Measurements from ENCODE around the gene USP25.

The USP25 gene

DNA sequence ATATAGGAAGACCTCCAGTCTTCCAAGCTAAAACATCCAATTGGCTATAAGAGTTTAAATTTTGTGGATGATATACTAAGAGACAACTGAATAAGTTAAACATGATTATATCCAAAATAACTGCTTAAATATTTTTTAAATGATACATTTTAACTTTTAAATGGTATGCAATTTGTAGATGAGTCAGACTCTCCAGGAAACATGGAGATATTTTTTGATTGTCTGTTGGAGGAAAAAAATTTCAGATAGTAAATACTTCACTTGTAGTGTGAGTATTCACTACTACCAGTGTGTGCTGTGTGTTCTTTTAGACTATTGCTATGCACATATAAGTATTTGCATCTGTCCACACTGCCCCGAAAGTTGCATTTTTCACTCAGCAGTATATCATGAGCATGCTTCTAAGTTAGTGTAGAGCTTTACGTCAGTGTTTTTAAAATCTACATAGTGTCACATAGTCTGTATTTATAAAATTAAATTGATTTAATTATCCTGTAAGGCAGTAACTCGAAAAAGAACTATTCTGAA lies 91.1 kb downstream of the USP25 start:
- DNase-seq: no peak

DNA sequence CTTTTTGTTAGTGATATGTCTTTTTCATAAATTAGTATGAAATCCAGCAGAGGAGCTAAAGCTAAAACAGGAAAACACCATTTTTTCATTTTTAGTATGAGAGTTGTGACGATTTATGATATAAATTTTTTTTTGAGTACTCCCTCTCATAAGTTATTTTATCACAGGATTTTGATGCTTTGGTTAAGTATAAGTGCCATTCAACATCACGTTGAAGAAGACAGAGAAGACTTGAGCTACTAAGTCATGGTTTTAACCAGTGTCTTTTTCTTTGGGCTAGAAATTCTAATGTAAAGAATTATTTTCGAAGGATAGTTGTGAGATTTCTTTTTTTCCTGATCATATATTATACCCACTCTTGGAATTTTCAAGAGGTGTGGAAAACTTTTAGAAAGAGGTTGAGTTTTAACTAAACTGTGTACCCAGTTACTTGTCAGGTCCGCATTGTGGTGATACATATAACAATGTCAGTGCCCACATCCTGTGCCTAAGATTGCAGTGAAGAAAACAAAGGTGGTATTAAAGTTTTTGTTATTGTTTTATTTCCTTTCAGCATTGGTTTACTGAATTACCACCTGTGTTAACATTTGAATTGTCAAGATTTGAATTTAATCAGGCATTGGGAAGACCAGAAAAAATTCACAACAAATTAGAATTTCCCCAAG lies 93.8 kb downstream of the USP25 start:
- DNase-seq: no peak

DNA sequence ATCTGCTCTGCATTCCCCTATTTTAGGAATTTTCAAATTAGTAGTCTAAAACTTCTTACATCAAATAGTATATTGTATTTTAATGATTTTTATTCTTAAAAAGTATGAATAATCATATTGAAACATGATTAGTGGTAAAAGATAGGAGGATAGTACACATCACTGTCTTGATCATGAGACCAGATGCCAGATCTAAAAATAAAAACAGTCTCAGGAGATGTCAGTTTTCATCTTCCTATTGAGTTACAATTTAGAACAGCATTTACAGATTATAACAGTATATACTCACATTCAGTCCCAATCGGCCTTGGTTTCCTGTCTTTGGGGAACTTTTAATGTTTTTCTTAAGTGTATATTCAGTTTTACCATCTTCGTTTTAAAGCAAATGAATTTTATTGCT lies 95.9 kb downstream of the USP25 start:
- no peak for DNase-seq

GRCh38 chr21:15826147-15826780 lies 96.5 kb downstream of the USP25 start:
- no peak for DNase-seq

DNA sequence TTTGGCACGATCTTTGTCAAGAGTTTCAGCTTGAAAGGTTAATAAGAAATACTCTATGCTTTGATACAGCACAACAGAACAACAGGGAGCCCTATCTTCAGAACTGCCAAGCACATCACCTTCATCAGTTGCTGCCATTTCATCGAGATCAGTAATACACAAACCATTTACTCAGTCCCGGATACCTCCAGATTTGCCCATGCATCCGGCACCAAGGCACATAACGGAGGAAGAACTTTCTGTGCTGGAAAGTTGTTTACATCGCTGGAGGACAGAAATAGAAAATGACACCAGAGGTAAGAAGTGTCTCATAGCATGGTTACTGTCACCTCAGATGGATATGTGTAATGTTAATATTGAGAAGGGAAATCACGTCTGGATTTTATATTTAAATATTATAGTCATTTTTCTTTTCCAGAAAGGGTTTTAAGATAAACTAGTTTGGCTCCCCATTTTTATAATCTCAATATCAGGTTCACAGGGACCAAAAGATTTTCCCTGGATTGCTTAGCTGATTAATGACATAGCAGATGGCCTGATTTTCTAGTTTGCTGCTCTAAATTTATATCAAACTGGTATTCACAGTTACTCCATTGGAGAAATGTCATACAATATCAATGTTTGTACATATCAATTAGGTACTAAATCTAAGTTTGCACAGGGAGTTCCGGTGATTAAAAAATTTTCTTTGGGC lies 97.3 kb downstream of the USP25 start:
- DNase-seq: no peak

DNA sequence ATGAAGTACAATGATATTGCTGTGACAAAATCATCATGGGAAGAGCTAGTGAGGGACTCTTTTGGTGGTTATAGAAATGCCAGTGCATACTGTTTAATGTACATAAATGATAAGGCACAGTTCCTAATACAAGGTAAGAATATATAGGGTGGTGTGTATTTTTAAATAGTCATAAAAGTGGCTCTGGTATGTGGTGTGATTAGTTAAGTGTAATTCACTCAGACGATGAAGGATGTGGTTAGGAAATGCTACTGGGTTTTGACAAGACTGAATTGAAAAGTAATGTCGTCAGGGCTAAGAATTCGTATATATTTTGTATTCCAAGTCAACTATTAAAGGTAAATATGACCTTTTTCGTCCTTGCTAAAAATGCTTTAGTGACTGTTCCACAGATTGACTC lies 101.7 kb downstream of the USP25 start:
- DNase-seq: no peak

- no peak for DNase-seq
These were observed 107.9 kb downstream of the USP25 start for GRCh38 chr21:15837645-15838044.

GRCh38 chr21:15839026-15839425 lies 109.2 kb downstream of the USP25 start:
- DNase-seq: no peak

- DNase-seq: no peak
These were observed 109.8 kb downstream of the USP25 start for GRCh38 chr21:15839601-15840000.

DNA sequence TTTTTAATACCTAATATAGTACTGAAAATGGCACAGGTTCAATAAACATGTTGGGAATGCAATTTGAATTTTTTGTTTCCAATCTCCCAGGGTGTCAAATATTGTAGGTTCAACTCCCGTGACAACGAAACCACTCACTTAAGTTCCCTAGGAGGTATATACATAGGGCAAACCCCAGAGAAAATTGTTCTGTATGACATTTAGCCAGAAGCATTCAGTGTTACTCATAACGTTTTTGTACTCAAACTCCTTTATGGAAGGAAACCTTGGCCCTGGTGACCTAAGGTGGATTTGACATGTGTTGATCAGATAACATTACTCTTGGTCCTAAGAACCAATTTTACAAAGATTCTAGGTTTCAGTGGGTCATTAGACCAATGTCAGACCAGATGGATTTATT lies 110.6 kb downstream of the USP25 start:
- DNase-seq: no peak

GRCh38 chr21:15841856-15842564 lies 112.2 kb downstream of the USP25 start:
- no peak for DNase-seq

GRCh38 chr21:15842565-15842880 lies 112.7 kb downstream of the USP25 start:
- no peak for DNase-seq

GRCh38 chr21:15843766-15844165 lies 114.0 kb downstream of the USP25 start:
- DNase-seq: no peak

GRCh38 chr21:15848634-15849560 lies 119.1 kb downstream of the USP25 start:
- DNase-seq: no peak

DNA sequence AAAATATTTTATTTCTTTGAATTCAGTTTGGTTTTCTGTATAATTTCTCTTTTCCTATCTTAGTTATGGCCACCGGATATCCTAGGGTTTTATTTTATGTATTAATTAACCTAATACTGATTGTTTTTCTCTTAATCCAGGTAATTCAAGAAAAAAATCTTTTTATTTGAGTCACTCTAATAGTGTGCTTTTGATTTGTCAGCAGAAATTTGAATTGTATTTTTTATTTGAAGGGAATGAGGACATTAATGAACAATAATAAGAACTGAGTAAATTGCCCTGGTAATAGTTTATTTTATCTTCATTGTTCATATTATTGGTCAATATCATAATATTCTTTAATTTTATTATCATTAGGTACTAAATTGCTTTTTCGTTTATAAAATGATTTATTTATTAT lies 120.1 kb downstream of the USP25 start:
- no peak for DNase-seq

- no peak for DNase-seq
These were observed 120.9 kb downstream of the USP25 start for GRCh38 chr21:15850645-15851044.

DNA sequence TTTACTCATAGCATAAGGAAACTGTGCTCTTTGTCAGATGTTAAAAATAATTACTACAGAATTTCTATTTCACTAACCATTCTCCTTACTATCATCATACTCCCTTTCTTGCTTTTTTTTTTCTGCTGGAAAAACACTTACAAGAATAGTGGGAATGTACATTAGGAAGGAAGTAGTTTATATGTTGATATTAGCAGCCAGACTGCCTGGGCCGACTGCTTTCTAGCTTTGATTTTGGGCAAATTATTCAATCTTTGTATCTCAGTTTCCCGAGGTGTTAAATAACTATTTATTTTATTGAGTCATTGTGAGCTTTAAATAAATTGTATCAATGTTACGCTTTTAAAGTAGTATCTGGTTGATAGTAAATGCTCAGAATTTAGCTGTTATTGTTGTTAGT lies 122.4 kb downstream of the USP25 start:
- DNase-seq: no peak

- DNase-seq: no peak
These were observed 123.3 kb downstream of the USP25 start for GRCh38 chr21:15853126-15853525.

- no peak for DNase-seq
These were observed 127.0 kb downstream of the USP25 start for GRCh38 chr21:15856813-15857212.

DNA sequence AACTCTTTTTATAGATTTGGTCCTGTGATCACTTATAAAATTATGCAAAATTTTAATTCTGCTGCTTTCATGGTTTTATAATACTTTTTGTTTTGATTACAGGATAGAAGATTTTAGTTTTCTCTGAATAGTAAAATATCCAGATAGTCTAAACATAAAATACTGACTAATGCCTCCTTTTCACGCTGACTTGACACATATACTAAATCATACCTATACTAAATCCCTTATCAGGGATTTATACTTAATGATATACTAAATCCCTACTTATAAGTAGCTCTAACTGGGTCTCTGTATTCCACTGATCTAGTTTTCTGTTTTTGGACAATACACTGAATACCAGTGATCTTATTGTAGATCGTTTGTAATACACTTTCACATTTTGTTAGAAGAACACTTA lies 128.0 kb downstream of the USP25 start:
- no peak for DNase-seq

GRCh38 chr21:15860541-15860940 lies 130.8 kb downstream of the USP25 start:
- DNase-seq: no peak

DNA sequence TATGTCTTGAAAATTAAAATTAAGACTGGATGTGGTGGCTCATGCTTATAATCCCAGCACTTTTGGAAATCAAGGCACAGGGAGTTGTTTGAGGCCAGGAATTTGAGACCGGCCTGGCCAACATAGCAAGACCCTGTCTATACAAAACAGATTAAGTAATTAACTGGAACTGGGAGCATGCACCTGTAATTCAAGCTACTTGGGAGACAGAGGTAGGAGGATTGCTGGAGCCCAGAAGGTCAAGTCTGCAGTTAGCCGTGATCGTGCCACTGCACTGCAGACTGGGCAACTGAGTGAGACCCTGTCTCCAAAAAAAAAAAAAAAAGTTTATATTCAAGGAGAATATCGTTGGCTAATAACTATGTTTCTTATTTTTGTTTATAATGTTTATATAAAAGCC lies 139.2 kb downstream of the USP25 start:
- no peak for DNase-seq

- no peak for DNase-seq
These were observed 141.0 kb downstream of the USP25 start for GRCh38 chr21:15870819-15871218.

All from NCI-H2029 treated with DMSO at 0.1 percent for 48 hours (cell line).